ENCODE measurements around the gene TMEM92. TPM values are rescaled to one million over a fixed set of nuclear protein-coding genes. Genes with fewer than 3 reads are reported as not detected.

Gene TMEM92
- total and polyA plus RNA-seq, 2 donors from 2014 or later, result 2.4 TPM; not detected in 1

- FAIRE-seq, result no peak
Measured at GRCh38 chr17:50317121-50317520, 42.9 kb downstream of the TMEM92 start.

GRCh38 chr17:50318501-50319285, 44.4 kb downstream of the TMEM92 start:
- intact Hi-C loops (cut with DNase I), result no loop called here
- no peak overlapping the region for H3K9ac ChIP-seq (ENCODE audit: low read length in 3 of 3)
- FAIRE-seq, result no peak

More at GRCh38 chr17:50317121-50317520, 42.9 kb downstream of the TMEM92 start:
- TF ChIP-seq, protein P1, sequence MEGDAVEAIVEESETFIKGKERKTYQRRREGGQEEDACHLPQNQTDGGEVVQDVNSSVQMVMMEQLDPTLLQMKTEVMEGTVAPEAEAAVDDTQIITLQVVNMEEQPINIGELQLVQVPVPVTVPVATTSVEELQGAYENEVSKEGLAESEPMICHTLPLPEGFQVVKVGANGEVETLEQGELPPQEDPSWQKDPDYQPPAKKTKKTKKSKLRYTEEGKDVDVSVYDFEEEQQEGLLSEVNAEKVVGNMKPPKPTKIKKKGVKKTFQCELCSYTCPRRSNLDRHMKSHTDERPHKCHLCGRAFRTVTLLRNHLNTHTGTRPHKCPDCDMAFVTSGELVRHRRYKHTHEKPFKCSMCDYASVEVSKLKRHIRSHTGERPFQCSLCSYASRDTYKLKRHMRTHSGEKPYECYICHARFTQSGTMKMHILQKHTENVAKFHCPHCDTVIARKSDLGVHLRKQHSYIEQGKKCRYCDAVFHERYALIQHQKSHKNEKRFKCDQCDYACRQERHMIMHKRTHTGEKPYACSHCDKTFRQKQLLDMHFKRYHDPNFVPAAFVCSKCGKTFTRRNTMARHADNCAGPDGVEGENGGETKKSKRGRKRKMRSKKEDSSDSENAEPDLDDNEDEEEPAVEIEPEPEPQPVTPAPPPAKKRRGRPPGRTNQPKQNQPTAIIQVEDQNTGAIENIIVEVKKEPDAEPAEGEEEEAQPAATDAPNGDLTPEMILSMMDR (IDR thresholded peaks at IDR 0.05; ENCODE audit: borderline replicate concordance, extremely low read depth, insufficient read depth), result no peak
- no peak for DNase-seq
- Histone ChIP-seq H3K4me1 (ENCODE audit: control insufficient read depth in 2 of 3, insufficient read depth in 2 of 3, low read depth in 1 of 3, low read length in 3 of 3) (peaks cover 0 to 7% (median 0%) of the 10 kb centered on the region in 3 donors), H3K9me3 (ENCODE audit: control insufficient read depth in 2 of 3, insufficient read depth in 1 of 3, low read length in 3 of 3) (no peaks in the 10 kb centered on the region), H3K9ac (ENCODE audit: low read length in 3 of 3) (no peak overlapping the region), H3K27me3 (ENCODE audit: control insufficient read depth, insufficient read depth, low read length) (no peaks in the 10 kb centered on the region), H3K36me3 (ENCODE audit: control insufficient read depth in 2 of 3, insufficient read depth in 3 of 3, low read length in 3 of 3) (no peaks in the 10 kb centered on the region), H3K27ac (ENCODE audit: low read depth in 2 of 2, low read length in 2 of 2) (no peak overlapping the region), H3K4me3 (ENCODE audit: low read length in 3 of 3) (no peak overlapping the region)
- intact Hi-C loops (cut with DNase I), result no loop called here

GRCh38 chr17:50319306-50320004, 45.2 kb downstream of the TMEM92 start:
- DNase-seq (peak in 1 of 5 donors; percentile 29), FAIRE-seq (no peak)
- intact Hi-C loops (cut with DNase I), result no loop called here
- Histone ChIP-seq H3K9ac (ENCODE audit: low read length in 3 of 3) (no peak overlapping the region), H3K4me1 (ENCODE audit: control insufficient read depth in 2 of 3, insufficient read depth in 2 of 3, low read depth in 1 of 3, low read length in 3 of 3) (peaks cover 0 to 7% (median 0%) of the 10 kb centered on the region in 3 donors), H3K27ac (ENCODE audit: low read depth in 2 of 2, low read length in 2 of 2) (no peak overlapping the region), H3K4me3 (ENCODE audit: low read length in 3 of 3) (no peak overlapping the region), H3K27me3 (ENCODE audit: control insufficient read depth, insufficient read depth, low read length) (no peaks in the 10 kb centered on the region), H3K9me3 (ENCODE audit: control insufficient read depth in 2 of 3, insufficient read depth in 1 of 3, low read length in 3 of 3) (no peaks in the 10 kb centered on the region), H3K36me3 (ENCODE audit: control insufficient read depth in 2 of 3, insufficient read depth in 3 of 3, low read length in 3 of 3) (no peaks in the 10 kb centered on the region)
- TF ChIP-seq, protein P1 (IDR thresholded peaks at IDR 0.05; ENCODE audit: borderline replicate concordance, extremely low read depth, insufficient read depth), result no peak

More at GRCh38 chr17:50318501-50319285, 44.4 kb downstream of the TMEM92 start:
- Histone ChIP-seq H3K4me1 (ENCODE audit: control insufficient read depth in 2 of 3, insufficient read depth in 2 of 3, low read depth in 1 of 3, low read length in 3 of 3) (peaks cover 0 to 7% (median 0%) of the 10 kb centered on the region in 3 donors), H3K27me3 (ENCODE audit: control insufficient read depth, insufficient read depth, low read length) (no peaks in the 10 kb centered on the region), H3K36me3 (ENCODE audit: control insufficient read depth in 2 of 3, insufficient read depth in 3 of 3, low read length in 3 of 3) (no peaks in the 10 kb centered on the region), H3K27ac (ENCODE audit: low read depth in 2 of 2, low read length in 2 of 2) (no peak overlapping the region), H3K9me3 (ENCODE audit: control insufficient read depth in 2 of 3, insufficient read depth in 1 of 3, low read length in 3 of 3) (no peaks in the 10 kb centered on the region), H3K4me3 (ENCODE audit: low read length in 3 of 3) (no peak overlapping the region)
- peak in 4 of 5 donors; percentile 85 to 96 (median 91) for DNase-seq
- TF ChIP-seq, protein P1 (IDR thresholded peaks at IDR 0.05; ENCODE audit: borderline replicate concordance, extremely low read depth, insufficient read depth), result no peak

Data from kidney (tissue), 14 donors.